ENCODE data around the gene CDK9.
"Not testable (repeated sequence)": the region's sequence is repeated elsewhere in the genome, so short reads cannot be mapped to it uniquely, and the experiment has no call there.

DNA sequence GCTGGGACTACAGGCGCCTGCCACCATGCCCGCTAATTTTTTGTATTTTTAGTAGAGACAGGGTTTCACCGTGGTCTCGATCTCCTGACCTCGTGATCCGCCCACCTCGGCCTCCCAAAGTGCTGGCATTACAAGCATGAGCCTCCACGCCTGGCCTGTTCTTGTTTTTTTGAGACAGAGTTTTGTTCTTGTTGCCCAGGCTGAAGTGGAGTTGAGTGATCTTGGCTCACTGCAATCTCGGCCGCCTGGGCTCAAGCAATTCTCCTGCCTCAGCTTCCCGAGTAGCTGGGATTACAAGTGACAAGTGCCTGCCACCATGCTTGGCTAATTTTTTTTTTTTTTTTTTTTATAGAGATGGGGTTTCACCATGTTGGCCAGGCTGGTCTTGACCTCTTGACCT lies 29.1 kb upstream of the CDK9 start:
- TF ChIP-seq, protein P1, sequence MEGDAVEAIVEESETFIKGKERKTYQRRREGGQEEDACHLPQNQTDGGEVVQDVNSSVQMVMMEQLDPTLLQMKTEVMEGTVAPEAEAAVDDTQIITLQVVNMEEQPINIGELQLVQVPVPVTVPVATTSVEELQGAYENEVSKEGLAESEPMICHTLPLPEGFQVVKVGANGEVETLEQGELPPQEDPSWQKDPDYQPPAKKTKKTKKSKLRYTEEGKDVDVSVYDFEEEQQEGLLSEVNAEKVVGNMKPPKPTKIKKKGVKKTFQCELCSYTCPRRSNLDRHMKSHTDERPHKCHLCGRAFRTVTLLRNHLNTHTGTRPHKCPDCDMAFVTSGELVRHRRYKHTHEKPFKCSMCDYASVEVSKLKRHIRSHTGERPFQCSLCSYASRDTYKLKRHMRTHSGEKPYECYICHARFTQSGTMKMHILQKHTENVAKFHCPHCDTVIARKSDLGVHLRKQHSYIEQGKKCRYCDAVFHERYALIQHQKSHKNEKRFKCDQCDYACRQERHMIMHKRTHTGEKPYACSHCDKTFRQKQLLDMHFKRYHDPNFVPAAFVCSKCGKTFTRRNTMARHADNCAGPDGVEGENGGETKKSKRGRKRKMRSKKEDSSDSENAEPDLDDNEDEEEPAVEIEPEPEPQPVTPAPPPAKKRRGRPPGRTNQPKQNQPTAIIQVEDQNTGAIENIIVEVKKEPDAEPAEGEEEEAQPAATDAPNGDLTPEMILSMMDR (IDR thresholded peaks at IDR 0.05; ENCODE audit: insufficient read depth, low read length), result not testable (repeated sequence)
- not testable (repeated sequence) for TF ChIP-seq POLR2AphosphoS5, GABPA (IDR thresholded peaks at IDR 0.05; ENCODE audit: low read depth)

All from HL-60 (cell line).